NB4 (cell line): Measurements from ENCODE around the gene RCOR2.
A peak's percentile ranks its signal among the peaks of the same experiment; 100 is the strongest.

ENCODE experiments used
- DNase-seq: peaks from one replicate; pipeline ENCODE4 v3.0.0; 2010; ENCODE audit warnings: low read depth
- H3K4me3 ChIP-seq: one replicate; pipeline ENCODE4 v1.5.1; 2011; ENCODE audit warnings: mild to moderate bottlenecking, low read depth, low read length, moderate library complexity
- MYC ChIP-seq: IDR thresholded peaks from 2 replicates; pipeline ENCODE4 v1.6.1; 2011; ENCODE audit warnings: low read depth, low read length
- POLR2A ChIP-seq: IDR thresholded peaks from 2 replicates; pipeline ENCODE4 v1.6.1; 2011; ENCODE audit warnings: mild to moderate bottlenecking; ENCODE audit not compliant: insufficient read length; ENCODE audit errors: extremely low read depth
- TF ChIP-seq, protein P1 (sequence below): IDR thresholded peaks from 2 replicates; pipeline ENCODE4 v1.6.1; 2011; ENCODE audit warnings: low read depth, low read length
- TF ChIP-seq, protein P2 (sequence below): IDR thresholded peaks from one replicate; pipeline ENCODE4 v1.5.1; 2012; ENCODE audit warnings: low read depth, low read length

The RCOR2 gene

DNA sequence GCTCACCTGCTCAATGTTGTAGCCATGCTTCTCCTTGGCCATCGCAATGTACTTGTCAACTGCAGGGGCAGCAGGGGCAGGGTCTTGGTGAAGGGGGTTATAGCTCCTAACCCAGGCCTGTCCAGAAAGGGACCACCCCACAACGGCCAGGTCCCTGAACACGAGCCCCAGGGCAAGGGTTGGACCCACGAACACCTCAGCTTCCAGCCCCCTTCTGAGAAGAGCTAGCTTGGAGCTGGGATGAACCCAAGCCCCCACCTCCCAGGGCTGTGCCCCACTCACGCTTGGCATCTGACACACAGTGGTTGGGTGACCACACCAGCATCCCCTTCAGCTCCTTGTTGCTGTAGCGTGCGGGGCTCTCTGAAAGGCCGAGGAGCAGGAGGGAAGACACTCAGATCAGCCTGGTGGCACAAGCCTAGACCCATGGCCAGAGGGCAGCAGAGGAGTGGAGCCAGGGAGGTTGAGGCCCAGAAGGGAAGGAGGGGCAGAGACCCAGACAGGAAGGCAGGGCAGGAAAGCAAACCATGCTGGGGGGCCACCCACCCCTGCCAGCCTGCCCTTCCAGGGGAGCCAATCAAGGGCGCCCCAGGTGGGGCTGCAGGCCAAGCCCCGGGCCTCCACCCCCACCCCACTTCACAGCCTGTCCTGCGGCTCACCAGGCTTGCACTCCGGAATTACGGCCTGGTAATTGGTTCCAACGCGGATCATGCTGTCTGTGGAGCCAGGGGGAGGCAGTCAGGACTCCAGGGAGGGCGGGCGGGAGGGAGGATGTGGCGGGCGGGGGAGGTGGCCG is 1.9 kb downstream of the RCOR2 start:
- TF ChIP-seq, protein P1, sequence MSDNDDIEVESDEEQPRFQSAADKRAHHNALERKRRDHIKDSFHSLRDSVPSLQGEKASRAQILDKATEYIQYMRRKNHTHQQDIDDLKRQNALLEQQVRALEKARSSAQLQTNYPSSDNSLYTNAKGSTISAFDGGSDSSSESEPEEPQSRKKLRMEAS, result no peak
- no peak for TF ChIP-seq MYC
- no peak overlapping the region for H3K4me3 ChIP-seq
- peak; percentile 77 for DNase-seq

GRCh38 chr11:63913866-63914830 is 2.8 kb downstream of the RCOR2 start:
- H3K4me3 ChIP-seq, result no peak overlapping the region
- no peak for DNase-seq
- TF ChIP-seq, protein P2, sequence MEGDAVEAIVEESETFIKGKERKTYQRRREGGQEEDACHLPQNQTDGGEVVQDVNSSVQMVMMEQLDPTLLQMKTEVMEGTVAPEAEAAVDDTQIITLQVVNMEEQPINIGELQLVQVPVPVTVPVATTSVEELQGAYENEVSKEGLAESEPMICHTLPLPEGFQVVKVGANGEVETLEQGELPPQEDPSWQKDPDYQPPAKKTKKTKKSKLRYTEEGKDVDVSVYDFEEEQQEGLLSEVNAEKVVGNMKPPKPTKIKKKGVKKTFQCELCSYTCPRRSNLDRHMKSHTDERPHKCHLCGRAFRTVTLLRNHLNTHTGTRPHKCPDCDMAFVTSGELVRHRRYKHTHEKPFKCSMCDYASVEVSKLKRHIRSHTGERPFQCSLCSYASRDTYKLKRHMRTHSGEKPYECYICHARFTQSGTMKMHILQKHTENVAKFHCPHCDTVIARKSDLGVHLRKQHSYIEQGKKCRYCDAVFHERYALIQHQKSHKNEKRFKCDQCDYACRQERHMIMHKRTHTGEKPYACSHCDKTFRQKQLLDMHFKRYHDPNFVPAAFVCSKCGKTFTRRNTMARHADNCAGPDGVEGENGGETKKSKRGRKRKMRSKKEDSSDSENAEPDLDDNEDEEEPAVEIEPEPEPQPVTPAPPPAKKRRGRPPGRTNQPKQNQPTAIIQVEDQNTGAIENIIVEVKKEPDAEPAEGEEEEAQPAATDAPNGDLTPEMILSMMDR, result no peak
- TF ChIP-seq, protein P1, result no peak
- TF ChIP-seq MYC, result no peak
- no peak for TF ChIP-seq POLR2A

GRCh38 chr11:63912678-63913077 is 4.3 kb downstream of the RCOR2 start:
- no peak overlapping the region for H3K4me3 ChIP-seq
- DNase-seq, result no peak
- TF ChIP-seq POLR2A (no peak), MYC (no peak)
- TF ChIP-seq, protein P2, result no peak
- TF ChIP-seq, protein P1, result no peak

DNA sequence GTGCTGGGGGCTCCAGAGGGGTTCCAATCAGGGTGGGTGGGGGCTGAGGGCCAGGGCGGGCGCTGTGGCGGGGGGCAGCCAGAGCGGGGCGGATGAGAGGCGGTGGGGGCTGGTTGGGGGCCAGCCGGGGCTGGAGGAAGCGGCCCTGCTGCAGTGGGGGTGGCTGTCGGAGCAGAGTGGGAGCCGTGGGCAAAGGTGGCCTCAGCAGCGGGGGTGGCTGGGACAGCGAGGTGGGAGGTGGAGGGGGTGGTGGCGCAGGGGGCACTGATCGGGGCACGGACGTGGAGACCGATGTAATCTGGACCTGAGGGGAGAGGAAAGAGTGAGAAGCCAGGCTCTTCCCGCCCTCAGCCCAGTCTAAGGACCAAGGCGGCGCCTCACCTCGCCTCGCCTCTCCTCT is 5.1 kb downstream of the RCOR2 start:
- no peak for DNase-seq
- no peak overlapping the region for H3K4me3 ChIP-seq
- TF ChIP-seq, protein P2, result no peak
- TF ChIP-seq, protein P1, result no peak
- TF ChIP-seq MYC, result no peak
- TF ChIP-seq POLR2A, result no peak

DNA sequence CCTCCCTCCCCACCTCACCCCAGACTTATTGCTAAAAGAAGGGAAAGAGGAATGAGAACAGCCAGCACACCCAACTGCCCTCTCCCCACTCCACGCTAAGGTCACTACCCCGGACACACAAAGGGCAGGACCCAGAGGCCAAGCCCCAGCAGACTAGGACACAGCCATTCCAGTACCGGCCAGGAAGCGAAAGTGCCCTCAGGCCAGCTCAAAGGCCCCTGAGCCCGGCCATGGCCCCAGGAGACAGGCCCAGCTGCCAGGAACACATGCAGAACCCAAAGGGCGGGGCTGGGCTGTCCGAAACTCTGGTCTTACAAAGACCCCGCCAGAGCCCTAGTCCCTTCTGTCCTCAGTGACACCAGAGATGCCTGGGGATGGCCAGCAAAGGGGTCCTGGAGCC is 5.5 kb downstream of the RCOR2 start:
- DNase-seq, result no peak
- no peak overlapping the region for H3K4me3 ChIP-seq
- TF ChIP-seq, protein P1, result no peak
- TF ChIP-seq, protein P2, result no peak
- no peak for TF ChIP-seq MYC
- no peak for TF ChIP-seq POLR2A

DNA sequence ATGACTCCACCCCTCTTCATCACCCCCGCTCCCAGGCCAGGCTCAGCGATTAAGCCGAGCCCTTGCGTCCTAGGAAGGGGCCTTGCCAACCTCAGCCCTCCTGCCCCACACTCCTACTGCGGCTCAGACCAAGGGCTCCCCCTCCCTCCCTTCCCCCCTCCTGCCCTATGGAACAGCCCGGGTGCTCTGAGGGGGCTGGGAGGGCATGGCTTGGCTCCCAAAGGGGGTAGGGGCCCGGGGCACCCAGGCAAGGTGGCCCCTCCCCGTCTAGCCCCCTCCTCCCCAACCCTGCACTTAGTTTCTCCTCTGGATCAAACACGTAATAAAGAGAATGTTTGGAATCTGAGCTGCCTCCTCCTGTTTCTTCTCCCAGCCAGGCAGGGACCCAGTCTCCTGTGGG is 6.3 kb downstream of the RCOR2 start:
- TF ChIP-seq, protein P1, result no peak
- no peak for TF ChIP-seq MYC
- no peak for TF ChIP-seq POLR2A
- TF ChIP-seq, protein P2, result no peak
- DNase-seq, result no peak
- no peak overlapping the region for H3K4me3 ChIP-seq
